Mesendoderm (in vitro differentiated cells): ENCODE measurements around the gene AFAP1L2.
A peak's percentile ranks its signal among the peaks of the same experiment; 100 is the strongest.

Source experiments
- DNase-seq: peaks from one replicate; pipeline ENCODE4 v3.0.0; 2013
- H2AK5ac ChIP-seq: 2 replicates; pipeline ENCODE4 v1.6.1; 2013; ENCODE audit warnings: low read length, inconsistent platforms
- H2BK120ac ChIP-seq: 2 replicates; pipeline ENCODE4 v1.6.1; 2013; ENCODE audit warnings: low read depth, mild to moderate bottlenecking, low read length, moderate library complexity, mixed read lengths
- H2BK15ac ChIP-seq: replicated peaks from 2 replicates; pipeline ENCODE4 v1.6.1; 2013; ENCODE audit warnings: low read depth, mild to moderate bottlenecking, moderate library complexity
- H2BK5ac ChIP-seq: 2 replicates; pipeline ENCODE4 v1.6.1; 2013; ENCODE audit warnings: low read length, inconsistent platforms
- H3K18ac ChIP-seq: 2 replicates; pipeline ENCODE4 v1.6.1; 2013; ENCODE audit warnings: mild to moderate bottlenecking, low read length, mixed read lengths
- H3K23ac ChIP-seq: one replicate; pipeline ENCODE4 v1.6.1; 2013; ENCODE audit warnings: low read length
- H3K27ac ChIP-seq: 2 replicates; pipeline ENCODE4 v1.5.1; 2013; ENCODE audit warnings: low read depth, mild to moderate bottlenecking, inconsistent platforms, low read length, moderate library complexity
- H3K27me3 ChIP-seq: 2 replicates; pipeline ENCODE4 v1.6.1; 2013; ENCODE audit warnings: low read length, control low read depth, mild to moderate bottlenecking, inconsistent platforms; ENCODE audit not compliant: insufficient read depth, poor library complexity
- H3K36me3 ChIP-seq: 2 replicates; pipeline ENCODE4 v1.6.1; 2013; ENCODE audit warnings: low read length, inconsistent platforms; ENCODE audit not compliant: control insufficient read depth, insufficient read depth
- H3K4ac ChIP-seq: one replicate; pipeline ENCODE4 v1.6.1; 2013; ENCODE audit warnings: low read depth, mild to moderate bottlenecking, low read length, moderate library complexity
- H3K4me1 ChIP-seq: 2 replicates; pipeline ENCODE4 v1.6.1; 2013; ENCODE audit warnings: low read depth, low read length, inconsistent platforms; ENCODE audit not compliant: control insufficient read depth
- H3K4me2 ChIP-seq: 2 replicates; pipeline ENCODE4 v1.6.1; 2013; ENCODE audit warnings: low read length
- H3K4me3 ChIP-seq: 2 replicates; pipeline ENCODE4 v1.5.1; 2013; ENCODE audit warnings: mild to moderate bottlenecking, low read length
- H3K56ac ChIP-seq: one replicate; pipeline ENCODE4 v1.6.1; 2013; ENCODE audit warnings: low read length
- H3K79me1 ChIP-seq: 2 replicates; pipeline ENCODE4 v1.6.1; 2013; ENCODE audit warnings: low read length, inconsistent platforms
- H3K79me2 ChIP-seq: 2 replicates; pipeline ENCODE4 v1.6.1; 2013; ENCODE audit warnings: mild to moderate bottlenecking, low read length; ENCODE audit not compliant: control insufficient read depth, insufficient read depth
- H3K9ac ChIP-seq: 2 replicates; pipeline ENCODE4 v1.6.1; 2013; ENCODE audit warnings: low read length, inconsistent platforms
- H4K5ac ChIP-seq: one replicate; pipeline ENCODE4 v1.6.1; 2013; ENCODE audit warnings: low read length
- H4K8ac ChIP-seq: one replicate; pipeline ENCODE4 v1.6.1; 2013; ENCODE audit warnings: low read depth, mild to moderate bottlenecking, control low read depth, low read length, moderate library complexity
- WGBS: extraction: QIAGEN DNeasy Blood & Tissue Kit; methylation state at CpG from one replicate; pipeline ENCODE4 v1.1.7; 2013; ENCODE audit warnings: low lambda C conversion rate, missing lambda C conversion rate; ENCODE audit not compliant: insufficient coverage; ENCODE audit errors: extremely low coverage; 5-methylcytosine and 5-hydroxymethylcytosine counted together

AFAP1L2 gene

GRCh38 chr10:114406455-114406854 lies 2.2 kb upstream of the AFAP1L2 start:
- no peak overlapping the region for H3K9ac ChIP-seq
- WGBS: no CpG with 5 or more reads among the region's 1 CpG
- no peak overlapping the region for H4K8ac ChIP-seq
- no peaks in the 10 kb centered on the region for H3K79me2 ChIP-seq
- H3K18ac ChIP-seq: no peak overlapping the region
- H3K4me3 ChIP-seq: no peak overlapping the region
- no peak overlapping the region for H3K4me2 ChIP-seq
- no peak overlapping the region for H2AK5ac ChIP-seq
- H3K4ac ChIP-seq: no peak overlapping the region
- H3K56ac ChIP-seq: no peak overlapping the region
- H2BK120ac ChIP-seq: no peak overlapping the region
- no peaks in the 10 kb centered on the region for H3K36me3 ChIP-seq
- no peak overlapping the region for H3K27ac ChIP-seq
- peaks cover 4% of the 10 kb centered on the region for H3K27me3 ChIP-seq
- H2BK5ac ChIP-seq: no peak overlapping the region
- H2BK15ac ChIP-seq: no peak overlapping the region
- peaks cover 2% of the 10 kb centered on the region for H3K4me1 ChIP-seq
- H3K79me1 ChIP-seq: no peaks in the 10 kb centered on the region
- no peak for DNase-seq
- no peak overlapping the region for H4K5ac ChIP-seq
- H3K23ac ChIP-seq: no peak overlapping the region

- peaks cover 4% of the 10 kb centered on the region for H3K27me3 ChIP-seq
- WGBS: no CpG with 5 or more reads among the region's 16 CpGs
Measured at GRCh38 chr10:114405011-114405350, 679 bp upstream of the AFAP1L2 start.

GRCh38 chr10:114403541-114404161 lies 651 bp downstream of the AFAP1L2 start:
- Histone ChIP-seq H3K18ac (peak overlapping the region; percentile 32), H2BK15ac (no peak overlapping the region), H3K79me1 (no peaks in the 10 kb centered on the region), H3K4me1 (no peaks in the 10 kb centered on the region), H3K4me3 (peak overlapping the region; percentile 35), H3K4me2 (peak overlapping the region; percentile 95), H3K36me3 (no peaks in the 10 kb centered on the region), H4K5ac (no peak overlapping the region), H2BK5ac (no peak overlapping the region), H3K27ac (no peak overlapping the region), H3K4ac (no peak overlapping the region), H3K56ac (peak overlapping the region; percentile 60), H3K9ac (peak overlapping the region; percentile 61), H2AK5ac (no peak overlapping the region), H3K23ac (no peak overlapping the region), H3K79me2 (no peaks in the 10 kb centered on the region), H3K27me3 (peaks cover 4% of the 10 kb centered on the region), H2BK120ac (no peak overlapping the region), H4K8ac (no peak overlapping the region)
- no CpG with 5 or more reads among the region's 44 CpGs for WGBS
- peak; percentile 62 for DNase-seq

More at GRCh38 chr10:114405011-114405350, 679 bp upstream of the AFAP1L2 start:
- no peak for DNase-seq
- H3K27ac ChIP-seq: no peak overlapping the region
- H3K79me1 ChIP-seq: no peaks in the 10 kb centered on the region
- H3K18ac ChIP-seq: no peak overlapping the region
- H2BK15ac ChIP-seq: no peak overlapping the region
- no peaks in the 10 kb centered on the region for H3K36me3 ChIP-seq
- H3K9ac ChIP-seq: peak overlapping the region; percentile 6
- H3K56ac ChIP-seq: peak overlapping the region; percentile 18
- H4K8ac ChIP-seq: no peak overlapping the region
- peak overlapping the region; percentile 95 for H3K4me2 ChIP-seq
- H3K4me1 ChIP-seq: peaks cover 2% of the 10 kb centered on the region
- H2BK120ac ChIP-seq: no peak overlapping the region
- no peak overlapping the region for H3K4me3 ChIP-seq
- no peak overlapping the region for H2BK5ac ChIP-seq
- H4K5ac ChIP-seq: no peak overlapping the region
- no peaks in the 10 kb centered on the region for H3K79me2 ChIP-seq
- no peak overlapping the region for H3K23ac ChIP-seq
- no peak overlapping the region for H2AK5ac ChIP-seq
- no peak overlapping the region for H3K4ac ChIP-seq

- no peak overlapping the region for H3K27ac ChIP-seq
- no peak overlapping the region for H2BK120ac ChIP-seq
- H2BK5ac ChIP-seq: no peak overlapping the region
- H3K4ac ChIP-seq: no peak overlapping the region
- peak; percentile 64 for DNase-seq
- H3K18ac ChIP-seq: peak overlapping the region; percentile 32
- WGBS: no CpG with 5 or more reads among the region's 17 CpGs
- peak overlapping the region; percentile 35 for H3K4me3 ChIP-seq
- H3K79me2 ChIP-seq: no peaks in the 10 kb centered on the region
- H3K4me2 ChIP-seq: peak overlapping the region; percentile 95
- no peak overlapping the region for H2AK5ac ChIP-seq
- peak overlapping the region; percentile 61 for H3K9ac ChIP-seq
- H3K79me1 ChIP-seq: no peaks in the 10 kb centered on the region
- no peaks in the 10 kb centered on the region for H3K36me3 ChIP-seq
- H3K4me1 ChIP-seq: no peaks in the 10 kb centered on the region
- H3K23ac ChIP-seq: no peak overlapping the region
- no peak overlapping the region for H4K5ac ChIP-seq
- H3K56ac ChIP-seq: peak overlapping the region; percentile 60
- peaks cover 4% of the 10 kb centered on the region for H3K27me3 ChIP-seq
- no peak overlapping the region for H4K8ac ChIP-seq
- H2BK15ac ChIP-seq: no peak overlapping the region
Measured at GRCh38 chr10:114402871-114403540, 1.3 kb downstream of the AFAP1L2 start.

DNA sequence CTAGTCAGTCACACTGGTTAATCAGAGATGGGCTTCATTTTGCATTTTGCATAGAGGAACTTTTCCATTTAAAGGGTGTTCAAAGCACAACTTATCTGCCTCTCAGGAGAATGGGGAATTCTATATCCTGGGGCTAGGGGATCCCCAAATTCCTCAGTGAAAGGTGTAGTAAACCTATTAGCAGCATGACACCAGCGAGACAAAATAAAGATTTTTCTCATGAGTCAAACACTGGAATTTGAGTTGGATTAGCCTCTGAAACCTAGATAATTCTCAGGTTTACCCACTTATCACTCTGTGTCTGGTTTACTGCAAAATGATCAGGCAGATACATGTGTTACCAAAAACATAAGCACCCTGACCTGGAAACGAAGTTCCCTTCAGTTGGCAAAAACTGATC lies 2.1 kb downstream of the AFAP1L2 start:
- no peak overlapping the region for H3K4ac ChIP-seq
- H3K4me1 ChIP-seq: no peaks in the 10 kb centered on the region
- no peak overlapping the region for H4K5ac ChIP-seq
- H3K27me3 ChIP-seq: peaks cover 4% of the 10 kb centered on the region
- no peak overlapping the region for H2BK120ac ChIP-seq
- no peak overlapping the region for H3K23ac ChIP-seq
- no peak overlapping the region for H3K9ac ChIP-seq
- no peak overlapping the region for H3K56ac ChIP-seq
- DNase-seq: no peak
- H3K4me2 ChIP-seq: no peak overlapping the region
- no peaks in the 10 kb centered on the region for H3K79me2 ChIP-seq
- no peak overlapping the region for H3K27ac ChIP-seq
- H3K36me3 ChIP-seq: no peaks in the 10 kb centered on the region
- H2BK5ac ChIP-seq: no peak overlapping the region
- no CpG with 5 or more reads among the region's 2 CpGs for WGBS
- no peak overlapping the region for H4K8ac ChIP-seq
- no peak overlapping the region for H3K4me3 ChIP-seq
- H2AK5ac ChIP-seq: no peak overlapping the region
- no peaks in the 10 kb centered on the region for H3K79me1 ChIP-seq
- no peak overlapping the region for H2BK15ac ChIP-seq
- no peak overlapping the region for H3K18ac ChIP-seq
